ENCODE data around the gene PSMC3. TPM values are rescaled to one million over a fixed set of nuclear protein-coding genes. Genes with fewer than 3 reads are reported as not detected.
A peak's percentile ranks its signal among the peaks of the same experiment; 100 is the strongest.

Gene PSMC3
- total and polyA plus RNA-seq, 10 donors, result 59.7 to 105 (median 71.7) TPM

DNA sequence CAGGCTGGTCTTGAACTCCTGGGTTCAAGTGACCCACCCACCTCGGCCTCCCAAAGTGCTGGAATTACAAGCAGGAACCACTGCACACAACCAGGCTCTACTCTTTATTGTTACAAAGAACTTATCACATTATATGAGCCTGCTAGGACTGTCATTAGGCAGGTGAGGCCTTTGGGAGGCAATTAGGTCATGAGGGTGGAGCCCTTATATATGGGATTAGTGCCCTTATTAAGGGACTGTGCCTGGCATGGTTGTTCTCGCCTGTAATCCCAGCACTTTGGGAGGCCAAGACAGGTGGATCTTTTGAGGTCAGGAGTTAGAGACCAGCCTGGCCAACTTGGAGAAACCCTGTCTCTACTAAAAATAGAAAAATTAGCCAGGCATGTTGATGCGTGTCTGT lies 10.5 kb upstream of the PSMC3 start:
- WGBS, 5 donors, result 90 to 97% (median 95%) methylated on average over 3 of the region's 3 CpGs
- no peak overlapping the region for H3K27ac ChIP-seq
- TF ChIP-seq, protein P1, sequence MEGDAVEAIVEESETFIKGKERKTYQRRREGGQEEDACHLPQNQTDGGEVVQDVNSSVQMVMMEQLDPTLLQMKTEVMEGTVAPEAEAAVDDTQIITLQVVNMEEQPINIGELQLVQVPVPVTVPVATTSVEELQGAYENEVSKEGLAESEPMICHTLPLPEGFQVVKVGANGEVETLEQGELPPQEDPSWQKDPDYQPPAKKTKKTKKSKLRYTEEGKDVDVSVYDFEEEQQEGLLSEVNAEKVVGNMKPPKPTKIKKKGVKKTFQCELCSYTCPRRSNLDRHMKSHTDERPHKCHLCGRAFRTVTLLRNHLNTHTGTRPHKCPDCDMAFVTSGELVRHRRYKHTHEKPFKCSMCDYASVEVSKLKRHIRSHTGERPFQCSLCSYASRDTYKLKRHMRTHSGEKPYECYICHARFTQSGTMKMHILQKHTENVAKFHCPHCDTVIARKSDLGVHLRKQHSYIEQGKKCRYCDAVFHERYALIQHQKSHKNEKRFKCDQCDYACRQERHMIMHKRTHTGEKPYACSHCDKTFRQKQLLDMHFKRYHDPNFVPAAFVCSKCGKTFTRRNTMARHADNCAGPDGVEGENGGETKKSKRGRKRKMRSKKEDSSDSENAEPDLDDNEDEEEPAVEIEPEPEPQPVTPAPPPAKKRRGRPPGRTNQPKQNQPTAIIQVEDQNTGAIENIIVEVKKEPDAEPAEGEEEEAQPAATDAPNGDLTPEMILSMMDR (IDR thresholded peaks at IDR 0.05 in 8 of 11, conservative IDR thresholded peaks at IDR 0.05 in 3 of 11), result no peak
- TF ChIP-seq POLR2A (IDR thresholded peaks at IDR 0.05) (no peak), POLR2AphosphoS5 (IDR thresholded peaks at IDR 0.05) (no peak)
- no peak for DNase-seq
- no peaks in the 10 kb centered on the region for H3K27me3 ChIP-seq (replicated peaks in 1 of 7)
- H3K9me3 ChIP-seq, result peaks cover 0 to 3% (median 0%) of the 10 kb centered on the region in 8 donors
- H3K4me1 ChIP-seq, result no peaks in the 10 kb centered on the region
- no peaks in the 10 kb centered on the region for H3K36me3 ChIP-seq
- no peak overlapping the region for H3K4me3 ChIP-seq
- intact Hi-C loops (cut with DNase I; ENCODE audit: low total_unique reads), result no loop called here

- intact Hi-C loops (cut with DNase I; ENCODE audit: low total_unique reads), result no loop called here
- TF ChIP-seq, protein P1 (IDR thresholded peaks at IDR 0.05 in 8 of 11, conservative IDR thresholded peaks at IDR 0.05 in 3 of 11), result no peak
- TF ChIP-seq POLR2A (IDR thresholded peaks at IDR 0.05) (no peak), POLR2AphosphoS5 (IDR thresholded peaks at IDR 0.05) (no peak)
- no peak for DNase-seq
- H3K4me3 ChIP-seq, result no peak overlapping the region
- H3K9me3 ChIP-seq, result peaks cover 0 to 3% (median 0%) of the 10 kb centered on the region in 8 donors
- H3K4me1 ChIP-seq, result no peaks in the 10 kb centered on the region
- 86 to 96% (median 90%) methylated on average over 3 of the region's 3 CpGs for WGBS, 5 donors
- no peak overlapping the region for H3K27ac ChIP-seq
- no peaks in the 10 kb centered on the region for H3K27me3 ChIP-seq (replicated peaks in 1 of 7)
- no peaks in the 10 kb centered on the region for H3K36me3 ChIP-seq
Observed at GRCh38 chr11:47435687-47436086, 9.4 kb upstream of the PSMC3 start.

DNA sequence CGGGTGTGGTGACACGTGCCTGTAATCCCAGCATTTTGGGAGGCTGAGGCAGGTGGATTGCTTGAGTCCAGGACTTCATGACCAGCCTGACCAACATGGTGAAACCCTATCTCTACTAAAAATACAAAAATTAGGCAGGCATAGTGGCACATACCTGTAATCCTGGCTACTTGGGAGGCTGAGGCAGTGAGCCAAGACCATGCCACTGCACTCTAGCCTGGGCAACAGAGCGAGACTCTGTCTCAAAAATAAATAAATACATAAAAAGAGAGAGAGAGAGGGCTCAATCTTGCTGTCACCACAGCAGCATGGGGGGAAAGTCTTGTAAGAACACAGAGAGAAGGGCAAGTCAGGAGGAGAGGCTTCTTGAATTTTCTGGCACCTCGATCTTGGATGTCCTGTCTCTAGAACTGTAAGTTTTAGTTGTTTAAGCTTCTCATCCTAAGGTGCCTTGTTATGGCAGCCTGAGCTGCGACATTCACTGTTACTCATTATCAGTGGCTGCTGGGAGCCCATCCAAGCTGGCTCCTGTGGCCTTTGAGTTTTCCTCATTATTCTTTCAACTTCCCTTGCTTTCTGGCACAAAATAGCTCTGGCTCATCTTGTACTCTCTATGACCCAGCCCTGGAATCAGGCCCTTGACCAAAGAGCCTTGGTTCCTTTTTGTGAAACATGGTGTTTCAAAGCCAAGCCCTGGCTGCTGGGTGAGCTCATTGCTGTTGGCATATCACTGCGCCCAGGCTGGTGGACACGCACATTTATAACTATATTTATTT lies 8.0 kb upstream of the PSMC3 start:
- no peak for DNase-seq
- Histone ChIP-seq H3K27ac (peak overlapping the region in 1 of 8 donors; percentile 23), H3K27me3 (replicated peaks in 1 of 7) (no peaks in the 10 kb centered on the region), H3K4me3 (no peak overlapping the region), H3K36me3 (no peaks in the 10 kb centered on the region), H3K9me3 (peaks cover 0 to 3% (median 0%) of the 10 kb centered on the region in 8 donors), H3K4me1 (no peaks in the 10 kb centered on the region)
- intact Hi-C loops (cut with DNase I; ENCODE audit: low total_unique reads), result no loop called here
- TF ChIP-seq POLR2AphosphoS5 (IDR thresholded peaks at IDR 0.05) (no peak), POLR2A (IDR thresholded peaks at IDR 0.05) (no peak)
- TF ChIP-seq, protein P1 (IDR thresholded peaks at IDR 0.05 in 8 of 11, conservative IDR thresholded peaks at IDR 0.05 in 3 of 11), result no peak
- WGBS, 5 donors, result 79 to 88% (median 83%) methylated on average over 7 of the region's 7 CpGs

GRCh38 chr11:47433157-47433556 lies 6.9 kb upstream of the PSMC3 start:
- no peaks in the 10 kb centered on the region for H3K27me3 ChIP-seq (replicated peaks in 1 of 7)
- H3K36me3 ChIP-seq, result no peaks in the 10 kb centered on the region
- no peak overlapping the region for H3K27ac ChIP-seq
- H3K4me1 ChIP-seq, result no peaks in the 10 kb centered on the region
- H3K4me3 ChIP-seq, result no peak overlapping the region
- no peak for DNase-seq
- TF ChIP-seq, protein P1 (IDR thresholded peaks at IDR 0.05 in 8 of 11, conservative IDR thresholded peaks at IDR 0.05 in 3 of 11), result no peak
- TF ChIP-seq POLR2AphosphoS5 (IDR thresholded peaks at IDR 0.05) (no peak), POLR2A (IDR thresholded peaks at IDR 0.05) (no peak)
- intact Hi-C loops (cut with DNase I; ENCODE audit: low total_unique reads), result no loop called here
- peaks cover 0 to 3% (median 0%) of the 10 kb centered on the region in 8 donors for H3K9me3 ChIP-seq
- WGBS, 5 donors, result 87 to 95% (median 90%) methylated on average over 3 of the region's 3 CpGs

Measured in spleen (tissue), 11 donors.